ENCODE measurements around the gene KHSRP. TPM values are rescaled to one million over a fixed set of nuclear protein-coding genes. Genes with fewer than 3 reads are reported as not detected.

KHSRP gene
- total and polyA plus RNA-seq, 10 of the 15 experiments (the other 5 are each of a cell fraction or from before 2014, with no cell fraction given), result 4.8 to 440 (median 82.0) TPM

GRCh38 chr19:6472713-6473112 lies 48.1 kb upstream of the KHSRP start:
- BruUV-seq (replicated peaks), result no TSS peak
- TF ChIP-seq NR2C2 (IDR thresholded peaks at IDR 0.05; ENCODE audit: borderline replicate concordance, control insufficient read depth, insufficient read length, low read depth) (no peak), CHD2 (IDR thresholded peaks at IDR 0.05; ENCODE audit: borderline replicate concordance, low read depth, low read length) (no peak), GATAD2B (conservative IDR thresholded peaks at IDR 0.05; ENCODE audit: low read depth) (no peak), MTA2 (IDR thresholded peaks at IDR 0.05; ENCODE audit: low read depth) (no peak), NFYB (IDR thresholded peaks at IDR 0.05; ENCODE audit: insufficient read depth, low read depth, low read length) (no peak), SKIL (IDR thresholded peaks at IDR 0.05; ENCODE audit: low read depth, poor library complexity, severe bottlenecking) (no peak), SPI1 (IDR thresholded peaks at IDR 0.05; ENCODE audit: borderline replicate concordance, insufficient read depth, low read depth, low read length) (no peak), SP1 (IDR thresholded peaks at IDR 0.05; ENCODE audit: low read depth, low read length) (no peak), ZZZ3 (IDR thresholded peaks at IDR 0.05; ENCODE audit: control insufficient read depth, insufficient read length, low read depth) (no peak), ZNF592 (IDR thresholded peaks at IDR 0.05) (no peak), PAX5 (IDR thresholded peaks at IDR 0.05; ENCODE audit: borderline replicate concordance, low read depth, low read length) (no peak), NR2F1 (conservative IDR thresholded peaks at IDR 0.05) (no peak)
- in situ Hi-C loops (cut with MboI), result no loop called here

More at GRCh38 chr19:6472713-6473112, 48.1 kb upstream of the KHSRP start:
- Histone ChIP-seq H3K27me3 (replicated peaks in 1 of 2; ENCODE audit: control insufficient read depth in 2 of 2, insufficient read depth in 2 of 2, low read length in 1 of 2) (no peaks in the 10 kb centered on the region), H3K79me2 (ENCODE audit: control insufficient read depth, insufficient read depth, low read length) (no peaks in the 10 kb centered on the region), H3K4me3 (no peak overlapping the region), H4K20me1 (ENCODE audit: control insufficient read depth, insufficient read depth) (no peaks in the 10 kb centered on the region), H2AFZ (ENCODE audit: control insufficient read depth, low read depth, low read length) (no peak overlapping the region), H3K4me1 (ENCODE audit: control insufficient read depth, insufficient read depth, low read length) (no peaks in the 10 kb centered on the region), H3K36me3 (ENCODE audit: control insufficient read depth in 2 of 2, insufficient read depth in 2 of 2, low read length in 1 of 2) (peaks cover 8 to 17% of the 10 kb centered on the region in 2 experiments; a peak in 3 of 4 replicates), H3K9ac (ENCODE audit: control insufficient read depth, insufficient read depth, low read length) (no peak overlapping the region), H3K4me2 (ENCODE audit: control insufficient read depth, insufficient read depth) (no peak overlapping the region), H3K9me3 (replicated peaks; ENCODE audit: control insufficient read depth, insufficient read depth, low read length) (no peaks in the 10 kb centered on the region; the same call in 2 of the 3 replicates), H3K27ac (ENCODE audit: control insufficient read depth, insufficient read depth) (no peak overlapping the region)
- SMC1A ChIA-PET (ENCODE audit: uncharacterized antibody, unreplicated experiment), result interaction anchor here (1.3 to 1.6 kb wide), 2 partner anchors 9 to 81 kb away, joined by 3 to 5 read pairs; partner anchors contain the start of gene DENND1C
- WGBS (ENCODE audit: insufficient coverage, insufficient replicate concordance, low lambda C conversion rate, missing lambda C conversion rate), result 97% methylated on average over 4 of the region's 4 CpGs
- FAIRE-seq (no peak), ATAC-seq (no peak), DNase-seq (ENCODE audit: low read depth, low spot score) (no peak)
- POLR2A ChIA-PET, result interaction anchor here (1.7 kb wide), 1 partner anchor 9 kb away, joined by 7 read pairs; the partner anchor contains the start of gene DENND1C
- CTCF ChIA-PET, result interaction anchor here (1.4 kb wide), 1 partner anchor 9 kb away, joined by 3 read pairs; the partner anchor contains the start of gene DENND1C
- RAD21 ChIA-PET (ENCODE audit: unreplicated experiment), result no interaction called here
- intact Hi-C loops (cut with micrococcal nuclease; ENCODE audit: unreplicated experiment), result no loop called here

Data from GM12878 (cell line).